Measurements from ENCODE around the gene ASCC3.

- TF ChIP-seq CTCF (IDR thresholded peaks at IDR 0.05; ENCODE audit: low read length) (no peak), EZH2 (IDR thresholded peaks at IDR 0.05; ENCODE audit: borderline replicate concordance, low read length) (no peak)
These were observed 408.5 kb downstream of the ASCC3 start for GRCh38 chr6:100472674-100473073.

Data from OCI-LY1 (cell line).